Measurements from ENCODE around the gene PRPH2. TPM values are rescaled to one million over a fixed set of nuclear protein-coding genes. Genes with fewer than 3 reads are reported as not detected.

Gene PRPH2
- total RNA-seq, 1 donor from 2014 or later, result not detected

- H3K27me3 ChIP-seq, result no peaks in the 10 kb centered on the region
- TF ChIP-seq POLR2A (IDR thresholded peaks at IDR 0.05) (no peak), POLR2AphosphoS5 (IDR thresholded peaks at IDR 0.05; ENCODE audit: insufficient read depth in 1 of 2, low read depth in 1 of 2) (peak in 1 of 2 donors; percentile 6), CTCF (IDR thresholded peaks at IDR 0.05) (no peak)
- peaks cover 17% of the 10 kb centered on the region for H3K4me1 ChIP-seq
- intact Hi-C loops (cut with DNase I), result loop anchor here (5.0 to 10.0 kb wide), 2 partner anchors 65 to 147 kb away; partner anchors contain the start of gene RPL7L1
- H3K4me3 ChIP-seq, result peak overlapping the region; percentile 50 to 62
- H3K27ac ChIP-seq, result peak overlapping the region; percentile 87
- no peak for DNase-seq (ENCODE audit: extremely low spot score in 2 of 2)
- H3K36me3 ChIP-seq, result no peaks in the 10 kb centered on the region
- H3K9me3 ChIP-seq, result no peaks in the 10 kb centered on the region
These were observed 5.2 kb upstream of the PRPH2 start for GRCh38 chr6:42727627-42728026.

GRCh38 chr6:42727087-42727611 lies 4.8 kb upstream of the PRPH2 start:
- H3K27ac ChIP-seq, result peak overlapping the region; percentile 87
- peaks cover 17% of the 10 kb centered on the region for H3K4me1 ChIP-seq
- TF ChIP-seq POLR2AphosphoS5 (IDR thresholded peaks at IDR 0.05; ENCODE audit: insufficient read depth in 1 of 2, low read depth in 1 of 2) (peak in 1 of 2 donors; percentile 40), POLR2A (IDR thresholded peaks at IDR 0.05) (no peak)
- intact Hi-C loops (cut with DNase I), result loop anchor here (5.0 to 10.0 kb wide), 2 partner anchors 65 to 148 kb away; partner anchors contain the start of gene RPL7L1
- no peaks in the 10 kb centered on the region for H3K27me3 ChIP-seq
- H3K4me3 ChIP-seq, result peak overlapping the region; percentile 50 to 62
- H3K9me3 ChIP-seq, result no peaks in the 10 kb centered on the region
- H3K36me3 ChIP-seq, result no peaks in the 10 kb centered on the region
- no peak for DNase-seq (ENCODE audit: extremely low spot score in 2 of 2)

- H3K9me3 ChIP-seq, result no peaks in the 10 kb centered on the region
- H3K4me1 ChIP-seq, result peaks cover 17% of the 10 kb centered on the region
- no peaks in the 10 kb centered on the region for H3K27me3 ChIP-seq
- no peak for DNase-seq (ENCODE audit: extremely low spot score in 2 of 2)
- intact Hi-C loops (cut with DNase I), result loop anchor here (5.0 to 10.0 kb wide), 2 partner anchors 64 to 148 kb away; partner anchors contain the start of gene RPL7L1
- TF ChIP-seq POLR2A (IDR thresholded peaks at IDR 0.05), result no peak
- peak in 1 of 2 donors; percentile 91 for TF ChIP-seq POLR2AphosphoS5 (IDR thresholded peaks at IDR 0.05; ENCODE audit: insufficient read depth in 1 of 2, low read depth in 1 of 2)
- peak; percentile 84 to 94 (median 93) for TF ChIP-seq CTCF (IDR thresholded peaks at IDR 0.05)
- peak overlapping the region; percentile 87 for H3K27ac ChIP-seq
- H3K36me3 ChIP-seq, result no peaks in the 10 kb centered on the region
- peak overlapping the region; percentile 50 to 62 for H3K4me3 ChIP-seq
These were observed 4.2 kb upstream of the PRPH2 start for GRCh38 chr6:42726485-42727086.

GRCh38 chr6:42726026-42726425 lies 3.6 kb upstream of the PRPH2 start:
- no peaks in the 10 kb centered on the region for H3K9me3 ChIP-seq
- peak overlapping the region; percentile 87 for H3K27ac ChIP-seq
- no peak for DNase-seq (ENCODE audit: extremely low spot score in 2 of 2)
- intact Hi-C loops (cut with DNase I), result loop anchor here (5.0 to 10.0 kb wide), 2 partner anchors 64 to 149 kb away; partner anchors contain the start of gene RPL7L1
- H3K4me1 ChIP-seq, result peaks cover 17% of the 10 kb centered on the region
- no peaks in the 10 kb centered on the region for H3K36me3 ChIP-seq
- no peaks in the 10 kb centered on the region for H3K27me3 ChIP-seq
- H3K4me3 ChIP-seq, result peak overlapping the region in 1 of 2 donors; percentile 62
- TF ChIP-seq POLR2A (IDR thresholded peaks at IDR 0.05), result no peak
- TF ChIP-seq CTCF (IDR thresholded peaks at IDR 0.05), result no peak
- TF ChIP-seq POLR2AphosphoS5 (IDR thresholded peaks at IDR 0.05; ENCODE audit: insufficient read depth in 1 of 2, low read depth in 1 of 2), result no peak

- no peak for DNase-seq (ENCODE audit: extremely low spot score in 2 of 2)
- no peaks in the 10 kb centered on the region for H3K27me3 ChIP-seq
- H3K36me3 ChIP-seq, result no peaks in the 10 kb centered on the region
- no peak overlapping the region for H3K27ac ChIP-seq
- H3K9me3 ChIP-seq, result no peaks in the 10 kb centered on the region
- peaks cover 17% of the 10 kb centered on the region for H3K4me1 ChIP-seq
- no peak for TF ChIP-seq CTCF (IDR thresholded peaks at IDR 0.05)
- no peak for TF ChIP-seq POLR2A (IDR thresholded peaks at IDR 0.05)
- no peak for TF ChIP-seq POLR2AphosphoS5 (IDR thresholded peaks at IDR 0.05; ENCODE audit: insufficient read depth in 1 of 2, low read depth in 1 of 2)
- no peak overlapping the region for H3K4me3 ChIP-seq
- intact Hi-C loops (cut with DNase I), result loop anchor here (5.0 to 10.0 kb wide), 2 partner anchors 63 to 150 kb away; partner anchors contain the start of gene RPL7L1
These were observed 2.4 kb upstream of the PRPH2 start for GRCh38 chr6:42724825-42725224.
